H1 (cell line): ENCODE data around the gene GBP2. TPM values are rescaled to one million over a fixed set of nuclear protein-coding genes. Genes with fewer than 3 reads are reported as not detected.

Experiments
- CTCF ChIA-PET: fragments of 300-600 bp; sonication (Branson Sonifier 250); formaldehyde crosslinking; loops from one replicate; lab custom pipeline; 2021; ENCODE audit not compliant: partially characterized antibody; lab: Charles Lee
- POLR2A ChIA-PET: fragments of 300-600 bp; sonication (Branson Sonifier 250); formaldehyde crosslinking; loops from one replicate; lab custom pipeline; 2021; ENCODE audit warnings: inconsistent platforms; ENCODE audit not compliant: partially characterized antibody; lab: Charles Lee
- DNase-seq, 2 experiments: peaks; one replicate each; pipeline versions ENCODE4 v3.0.0 to v3.0.0-alpha.2; 2010 to 2022; ENCODE audit warnings: low spot score in 2 of 2, low read depth in 1 of 2, mixed read lengths in 1 of 2
- FAIRE-seq: peaks from 2 replicates; lab custom pipeline; 2011; peaks lifted over from hg19 to GRCh38; lab: Jason Lieb, UNC
- H2AFZ ChIP-seq: 2 replicates; pipeline ENCODE4 v1.8.1; 2012; ENCODE audit warnings: low read length, inconsistent platforms
- H2AK5ac ChIP-seq: 2 replicates; pipeline ENCODE4 v1.6.1; 2013; ENCODE audit warnings: low read depth, low read length
- H2BK120ac ChIP-seq: replicated peaks from 2 replicates; pipeline ENCODE3; 2013; ENCODE audit warnings: low read depth, low read length, inconsistent platforms
- H2BK12ac ChIP-seq: 2 replicates; pipeline ENCODE4 v1.6.1; 2013; ENCODE audit warnings: low read depth, low read length
- H2BK15ac ChIP-seq: 2 replicates; pipeline ENCODE4 v1.6.1; 2013; ENCODE audit warnings: low read length
- H2BK20ac ChIP-seq: 2 replicates; pipeline ENCODE4 v1.6.1; 2013; ENCODE audit warnings: low read length
- H2BK5ac ChIP-seq: 2 replicates; pipeline ENCODE4 v1.6.1; 2013; ENCODE audit warnings: low read depth, low read length
- H3K14ac ChIP-seq: 2 replicates; pipeline ENCODE4 v1.6.1; 2013; ENCODE audit warnings: inconsistent platforms; ENCODE audit not compliant: insufficient read length
- H3K18ac ChIP-seq: 2 replicates; pipeline ENCODE4 v1.6.1; 2013; ENCODE audit warnings: low read length; ENCODE audit errors: extremely low read depth
- H3K23ac ChIP-seq: 2 replicates; pipeline ENCODE4 v1.6.1; 2013; ENCODE audit warnings: inconsistent platforms; ENCODE audit not compliant: insufficient read length
- H3K23me2 ChIP-seq: 2 replicates; pipeline ENCODE4 v1.6.1; 2013; ENCODE audit warnings: low read depth, low read length
- H3K27ac ChIP-seq: 2 replicates; pipeline ENCODE4 v1.6.1; 2011; ENCODE audit warnings: low read depth, low read length, inconsistent platforms
- H3K27me3 ChIP-seq, 4 experiments: replicated peaks in 1 of 4; 1 replicate in 1 of 4; 2 replicates in 3 of 4; pipeline versions ENCODE4 v1.6.1 to v1.8.1; 2011 to 2013; ENCODE audit warnings: low read length in 3 of 4, mild to moderate bottlenecking in 3 of 4, inconsistent platforms in 2 of 4, mixed read lengths in 2 of 4, moderate library complexity in 1 of 4; ENCODE audit not compliant: control insufficient read depth in 3 of 4, insufficient read depth in 3 of 4; ENCODE audit errors: extremely low read depth in 1 of 4
- H3K36me3 ChIP-seq, 4 experiments: 2 replicates each; pipeline versions ENCODE4 v1.6.1 to v1.8.1; 2011 to 2013; ENCODE audit warnings: mild to moderate bottlenecking in 4 of 4, low read length in 3 of 4, moderate library complexity in 2 of 4, control low read depth in 1 of 4, inconsistent platforms in 1 of 4; ENCODE audit not compliant: insufficient read depth in 4 of 4, control insufficient read depth in 2 of 4
- H3K4ac ChIP-seq: replicated peaks from 2 replicates; pipeline ENCODE3; 2013; ENCODE audit warnings: low read length, low read depth, mixed read lengths, inconsistent platforms; ENCODE audit not compliant: insufficient read length
- H3K4me1 ChIP-seq, 4 experiments: replicated peaks in 1 of 4; 1 replicate in 1 of 4; 2 replicates in 3 of 4; pipeline versions ENCODE4 v1.6.1 to v1.8.1; 2011 to 2013; ENCODE audit warnings: low read length in 3 of 4, inconsistent platforms in 2 of 4, mixed read lengths in 1 of 4; ENCODE audit not compliant: insufficient read depth in 4 of 4, control insufficient read depth in 3 of 4
- H3K4me2 ChIP-seq, 2 experiments: 2 replicates each; pipeline versions ENCODE4 v1.6.1 to v1.8.1; 2011 to 2013; ENCODE audit warnings: low read depth in 2 of 2, low read length in 2 of 2, control low read depth in 1 of 2, inconsistent platforms in 1 of 2, mild to moderate bottlenecking in 1 of 2; ENCODE audit not compliant: insufficient read depth in 1 of 2
- H3K4me3 ChIP-seq, 4 experiments: fragments of 200-600, 300-600 bp in 1 of 4; sonication (generic), shearing (Covaris generic), sonication (Bioruptor Twin) in 1 of 4; 2 replicates each; pipeline versions ENCODE4 v1.5.1 to v1.8.1; 2011 to 2016; ENCODE audit warnings: low read length in 4 of 4, low read depth in 3 of 4, control low read depth in 2 of 4, inconsistent platforms in 2 of 4, mild to moderate bottlenecking in 2 of 4, mixed read lengths in 1 of 4, moderate library complexity in 1 of 4; ENCODE audit not compliant: insufficient read depth in 2 of 4; ENCODE audit errors: extremely low read depth in 1 of 4
- H3K56ac ChIP-seq: replicated peaks from 2 replicates; pipeline ENCODE3; 2013; ENCODE audit warnings: low read depth, mild to moderate bottlenecking, mixed read lengths, low read length, inconsistent platforms; ENCODE audit not compliant: insufficient read length
- H3K79me1 ChIP-seq: 2 replicates; pipeline ENCODE4 v1.6.1; 2013; ENCODE audit warnings: low read depth, low read length, control low read depth
- H3K79me2 ChIP-seq, 2 experiments: 2 replicates each; pipeline versions ENCODE4 v1.6.1 to v1.8.1; 2012 to 2013; ENCODE audit warnings: low read length in 2 of 2, mild to moderate bottlenecking in 2 of 2, inconsistent platforms in 1 of 2; ENCODE audit not compliant: insufficient read depth in 2 of 2, control insufficient read depth in 1 of 2
- H3K9ac ChIP-seq, 4 experiments: replicated peaks in 1 of 4; 1 replicate in 1 of 4; 2 replicates in 3 of 4; pipeline versions ENCODE4 v1.6.1 to v1.8.1; 2011 to 2013; ENCODE audit warnings: low read depth in 3 of 4, low read length in 3 of 4, control low read depth in 2 of 4, mild to moderate bottlenecking in 2 of 4, moderate library complexity in 2 of 4, inconsistent platforms in 1 of 4; ENCODE audit errors: extremely low read depth in 1 of 4
- H3K9me3 ChIP-seq, 2 experiments: 2 replicates each; pipeline versions ENCODE4 v1.6.1 to v1.8.1; 2012 to 2013; ENCODE audit warnings: mild to moderate bottlenecking in 2 of 2, moderate library complexity in 2 of 2, control low read depth in 1 of 2, inconsistent platforms in 1 of 2, low read depth in 1 of 2, low read length in 1 of 2, mixed read lengths in 1 of 2; ENCODE audit not compliant: insufficient read depth in 2 of 2
- H4K20me1 ChIP-seq, 2 experiments: replicated peaks in 1 of 2; 2 replicates each; pipeline versions ENCODE3 to v1.8.1; 2011 to 2013; ENCODE audit warnings: inconsistent platforms in 2 of 2, low read length in 2 of 2, mild to moderate bottlenecking in 1 of 2; ENCODE audit not compliant: insufficient read depth in 2 of 2, control insufficient read depth in 1 of 2
- H4K5ac ChIP-seq: 2 replicates; pipeline ENCODE4 v1.6.1; 2013; ENCODE audit warnings: low read length, low read depth, mixed read lengths, inconsistent platforms; ENCODE audit not compliant: insufficient read length
- H4K8ac ChIP-seq: 2 replicates; pipeline ENCODE4 v1.8.0; 2013; ENCODE audit warnings: mild to moderate bottlenecking, moderate library complexity, low read length, inconsistent platforms; ENCODE audit not compliant: insufficient read depth; ENCODE audit errors: extremely low read depth
- H4K91ac ChIP-seq: replicated peaks from 2 replicates; pipeline ENCODE3; 2013; ENCODE audit warnings: low read length, mixed read lengths, inconsistent platforms; ENCODE audit not compliant: insufficient read length
- NANOG ChIP-seq: IDR thresholded peaks from 2 replicates; pipeline ENCODE4 v1.6.1; 2011; ENCODE audit warnings: low read length, low read depth, mild to moderate bottlenecking, inconsistent platforms; ENCODE audit not compliant: insufficient read depth, poor library complexity, severe bottlenecking
- RFX5 ChIP-seq: IDR thresholded peaks from 2 replicates; pipeline ENCODE4 v1.6.1; 2011; ENCODE audit warnings: low read depth, low read length, improper control_type of control experiment, borderline replicate concordance
- WGBS, 2 experiments: shearing (Covaris generic) in 1 of 2; methylation state at CpG; one replicate each; pipeline versions ENCODE4 v1.1.6 to v1.1.7; 2013 to 2015; ENCODE audit warnings: low lambda C conversion rate in 2 of 2, mixed read lengths in 2 of 2, inconsistent platforms in 1 of 2, low coverage in 1 of 2, missing lambda C conversion rate in 1 of 2; ENCODE audit not compliant: insufficient replicate concordance in 2 of 2, insufficient coverage in 1 of 2, insufficient read length in 1 of 2; ENCODE audit errors: extremely low coverage in 1 of 2, missing lambda C conversion rate in 1 of 2; 5-methylcytosine and 5-hydroxymethylcytosine counted together
- polyA plus RNA-seq, 7 experiments: library from polyadenylated mRNA; depleted of rRNA in 3 of 7; stranded (reverse) in 5 of 7; unstranded in 2 of 7; fragments of >200 nt in 5 of 7; fragments of 200-250 nt in 2 of 7; gene quantifications; 1 replicate in 5 of 7; 2 replicates in 1 of 7; 4 replicates in 1 of 7; pipeline versions ENCODE4 v1.2.1 to v1.2.3, GENCODE V29; 2011 to 2013; ENCODE audit warnings: missing spikeins in 2 of 7, mixed read lengths in 2 of 7
- total RNA-seq: library from RNA; stranded (reverse); fragmentation: NEBNext Ultra II Directional; extraction: Animal tissue kit (Norgen Biotek cat#: 25700); gene quantifications from 2 replicates; pipeline ENCODE4 v1.2.1, GENCODE V29; 2021

Gene GBP2
- total and polyA plus RNA-seq, 2 of the 8 experiments (the other 6 are each of a cell fraction or from before 2014, with no cell fraction given), result not detected

- FAIRE-seq (no peak), DNase-seq (no peak)
- Histone ChIP-seq H2AFZ (no peak overlapping the region), H3K9me3 (no peaks in the 10 kb centered on the region), H3K56ac (no peak overlapping the region), H3K79me2 (no peaks in the 10 kb centered on the region), H2BK15ac (no peak overlapping the region), H3K27me3 (no peaks in the 10 kb centered on the region), H4K8ac (no peak overlapping the region), H2BK20ac (no peak overlapping the region), H3K23ac (no peak overlapping the region), H3K14ac (no peak overlapping the region), H3K79me1 (no peaks in the 10 kb centered on the region), H3K4me1 (no peaks in the 10 kb centered on the region), H4K20me1 (no peaks in the 10 kb centered on the region), H3K4me3 (no peak overlapping the region), H3K27ac (no peak overlapping the region), H2BK5ac (no peak overlapping the region), H4K5ac (no peak overlapping the region), H3K23me2 (no peaks in the 10 kb centered on the region), H3K18ac (no peak overlapping the region), H2BK12ac (no peak overlapping the region), H2BK120ac (no peak overlapping the region), H3K9ac (no peak overlapping the region), H3K4ac (no peak overlapping the region), H3K36me3 (no peaks in the 10 kb centered on the region), H4K91ac (no peak overlapping the region), H3K4me2 (no peak overlapping the region), H2AK5ac (no peak overlapping the region)
- POLR2A ChIA-PET, result no interaction called here
- WGBS, 2 experiments, result 78% methylated on average over 5 of the region's 5 CpGs; no CpG with 5 or more reads in 1 of the 2 experiments
- CTCF ChIA-PET, result no interaction called here
- TF ChIP-seq RFX5, result no peak
- no peak for TF ChIP-seq NANOG
Observed at GRCh38 chr1:89112871-89113613, 12.9 kb downstream of the GBP2 start.
